Measurements from ENCODE around the gene DYNLRB1.
"Not testable (repeated sequence)": the region's sequence is repeated elsewhere in the genome, so short reads cannot be mapped to it uniquely, and the experiment has no call there.

DYNLRB1 gene

DNA sequence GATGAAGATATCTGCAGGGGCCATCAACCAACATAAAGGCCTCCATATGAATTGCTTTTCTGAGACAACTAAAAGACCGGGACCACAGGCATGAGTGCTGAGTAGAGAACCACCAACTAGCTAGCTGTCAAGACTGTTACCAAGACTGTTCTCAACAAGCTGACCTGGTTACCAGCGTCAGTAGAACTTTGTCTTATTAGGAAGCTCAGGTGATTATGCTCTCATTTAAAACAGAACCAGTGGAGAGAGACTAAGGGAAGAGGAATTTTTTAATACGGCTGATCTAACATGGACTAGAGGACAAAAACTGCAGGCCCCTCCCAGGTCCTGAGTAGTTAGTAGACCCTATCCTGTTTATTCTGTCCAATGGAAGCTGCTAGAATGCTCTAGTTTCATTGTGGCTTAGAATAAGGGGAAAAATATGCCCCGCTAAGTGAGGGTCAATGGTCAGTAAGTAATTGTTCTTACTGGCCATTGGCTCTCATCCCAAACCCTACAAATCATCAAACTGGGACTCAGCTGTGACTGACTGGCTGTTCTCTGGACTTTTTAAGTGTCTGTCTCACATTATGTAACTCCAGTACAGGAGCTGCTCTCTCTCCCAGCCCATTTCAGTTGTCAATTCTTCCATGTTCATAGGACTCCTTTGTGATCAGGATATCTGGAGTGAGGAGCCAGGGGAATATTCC, 3.8 kb upstream of the DYNLRB1 start:
- DNase-seq (ENCODE audit: low read depth in 2 of 2), result no peak

DNA sequence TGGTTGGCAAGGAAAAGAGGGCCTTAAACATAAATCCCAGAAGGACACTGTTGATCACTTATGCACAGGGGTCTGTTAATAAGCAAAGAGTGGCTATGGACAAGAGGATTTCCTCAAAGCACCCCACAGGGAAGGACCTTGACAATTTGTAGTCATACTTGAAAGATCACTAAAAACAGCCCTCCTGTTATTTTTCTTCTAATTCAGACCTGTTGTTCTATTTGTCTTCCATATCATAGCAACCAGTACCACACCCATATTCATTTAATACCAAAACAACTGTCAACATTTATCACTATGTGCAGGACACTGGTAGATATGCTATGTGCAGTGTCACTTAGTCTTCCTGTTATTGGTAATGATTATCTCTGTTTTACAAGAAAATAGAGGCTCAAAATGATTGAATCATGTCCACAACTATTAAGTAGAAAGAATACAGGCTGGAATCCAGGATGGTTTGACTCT, 3.2 kb upstream of the DYNLRB1 start:
- no peak for DNase-seq (ENCODE audit: low read depth in 2 of 2)

DNA sequence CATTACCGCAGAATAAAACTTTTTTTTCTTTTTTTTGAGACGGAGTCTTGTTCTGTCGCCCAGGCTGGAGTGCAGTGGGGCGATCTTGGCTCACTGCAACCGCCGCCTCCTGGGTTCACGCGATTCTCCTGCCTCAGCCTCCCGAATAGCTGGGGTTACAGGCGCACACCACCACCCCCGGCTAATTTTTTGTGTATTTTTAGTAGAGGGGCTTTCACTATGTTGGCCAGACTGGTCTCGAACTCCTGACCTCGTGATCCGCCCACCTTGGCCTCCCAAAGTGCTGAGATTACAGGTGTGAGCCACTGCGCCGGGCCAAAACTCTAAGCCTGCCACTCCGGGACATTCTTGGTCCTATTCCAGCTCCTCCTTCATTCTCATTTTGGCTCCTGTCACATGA, 2.2 kb upstream of the DYNLRB1 start:
- DNase-seq (ENCODE audit: low read depth in 2 of 2), result not testable (repeated sequence)

DNA sequence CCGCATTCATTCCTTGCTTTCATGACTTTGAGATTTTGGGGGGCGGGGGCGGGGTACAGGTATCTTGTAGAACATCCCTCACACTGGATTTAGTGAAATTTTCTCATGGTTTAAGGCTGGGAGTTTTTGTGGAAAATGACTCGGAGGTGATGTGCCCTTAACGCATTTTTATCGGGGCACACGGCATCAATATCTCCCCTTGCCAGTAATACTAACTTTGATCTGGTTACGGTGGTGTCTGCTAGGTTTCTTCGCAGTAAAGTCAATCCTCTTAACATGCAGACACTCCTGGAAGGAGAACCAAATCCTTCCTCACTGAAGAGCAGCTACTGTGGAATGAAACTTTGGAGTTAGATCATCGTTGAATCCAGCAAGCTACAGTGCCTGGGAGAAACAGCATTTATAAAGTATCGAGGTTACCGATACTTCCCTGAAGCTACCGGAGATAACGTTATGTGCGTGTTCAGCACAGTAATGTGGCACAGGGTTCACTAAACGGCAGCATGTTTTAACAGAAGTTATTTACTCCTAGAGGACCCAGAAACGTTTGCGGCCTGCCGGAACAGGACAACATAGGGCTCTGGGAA, 1.2 kb upstream of the DYNLRB1 start:
- no peak for DNase-seq (ENCODE audit: low read depth in 2 of 2)

DNA sequence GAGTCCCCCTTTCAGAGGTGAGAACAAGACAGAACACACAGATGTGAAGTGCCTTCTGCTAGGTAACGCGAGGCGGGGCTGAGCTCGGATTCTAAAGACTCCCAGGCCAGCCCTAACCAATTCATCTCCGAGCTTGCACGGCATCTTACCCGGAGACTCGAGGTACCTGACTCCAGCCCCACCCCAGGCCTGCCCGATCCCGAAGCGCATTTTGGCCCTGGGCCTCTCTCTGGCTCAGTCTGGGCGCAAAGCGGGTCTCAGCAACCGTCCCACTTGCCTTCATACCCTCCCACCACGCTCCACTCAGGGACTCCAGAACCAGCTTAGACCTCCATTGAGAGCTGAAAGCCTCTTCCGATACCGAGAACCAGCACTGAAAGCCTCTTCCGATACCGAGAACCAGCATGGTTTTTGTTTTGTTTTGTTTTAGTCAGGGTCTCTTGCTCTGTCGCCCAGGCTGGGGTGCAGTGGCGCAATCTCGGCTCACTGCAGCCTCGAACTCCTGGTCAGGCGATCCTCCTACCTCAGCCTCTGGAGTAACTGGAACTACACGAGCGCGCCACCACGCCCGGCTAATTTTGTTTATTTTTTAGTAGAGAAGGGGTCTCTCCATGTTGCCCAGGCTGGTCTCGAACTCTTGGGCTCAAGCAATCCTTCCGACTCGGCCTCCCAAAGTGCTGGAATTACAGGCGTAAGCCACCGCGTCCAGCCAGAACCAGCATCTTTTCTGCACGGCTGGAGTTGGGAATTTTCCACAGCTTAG, 557 bp upstream of the DYNLRB1 start:
- DNase-seq (ENCODE audit: low read depth in 2 of 2), result peak; percentile 43 to 53

DNA sequence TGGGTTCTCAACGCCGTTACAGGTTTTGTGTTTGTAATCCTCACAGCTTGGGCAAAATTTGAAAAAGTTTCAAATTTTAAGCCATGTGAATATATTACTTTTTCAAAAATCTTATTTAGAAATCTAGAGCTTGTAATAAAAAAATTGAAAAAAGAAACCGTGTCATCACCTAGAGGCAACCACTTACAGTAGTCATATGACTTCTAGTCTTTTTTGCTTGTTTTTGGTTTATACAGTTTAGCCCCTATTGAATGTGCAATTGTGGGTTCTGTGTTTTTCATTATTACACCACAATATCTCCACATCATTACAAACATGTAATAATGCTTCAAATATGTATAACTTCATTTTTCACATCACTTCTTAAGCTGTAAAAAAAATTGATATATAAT, 888 bp downstream of the DYNLRB1 start:
- no peak for DNase-seq (ENCODE audit: low read depth in 2 of 2)

DNA sequence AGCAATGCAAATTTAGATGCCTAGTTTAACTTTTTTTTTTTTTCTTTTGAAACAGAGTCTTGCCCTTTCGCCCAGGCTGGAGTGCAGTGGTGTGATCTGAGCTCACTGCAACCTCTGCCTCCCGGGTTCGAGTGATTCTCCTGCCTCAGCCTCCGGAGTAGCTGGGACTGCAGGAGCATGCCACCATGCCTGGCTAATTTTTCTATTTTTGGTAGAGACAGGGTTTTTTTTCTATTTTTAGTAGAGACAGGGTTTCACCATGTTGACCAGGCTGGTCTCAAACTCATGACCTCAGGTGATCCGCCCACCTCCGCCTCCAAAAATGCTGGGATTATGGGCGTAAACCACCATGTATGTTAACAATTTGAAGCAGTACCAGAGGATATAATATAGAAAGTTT, 2.6 kb downstream of the DYNLRB1 start:
- DNase-seq (ENCODE audit: low read depth in 2 of 2), result not testable (repeated sequence)

DNA sequence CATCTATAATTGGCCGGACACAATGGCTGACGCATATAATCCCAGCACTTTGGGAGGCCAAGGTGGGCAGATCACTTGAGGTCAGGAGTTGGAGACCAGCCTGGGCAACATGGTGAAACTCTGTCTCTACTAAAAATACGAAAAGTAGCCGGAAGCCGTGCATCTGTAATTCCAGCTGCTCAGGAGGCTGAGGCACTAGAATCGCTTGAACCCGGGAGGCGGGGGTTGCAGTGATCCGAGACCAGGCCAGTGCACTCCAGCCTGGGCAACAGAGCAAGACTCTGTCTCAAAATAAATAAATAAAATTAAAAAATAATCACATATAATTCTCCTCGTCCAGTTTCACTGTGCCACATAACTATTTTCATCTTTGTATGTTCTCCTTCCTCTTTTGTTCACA, 3.6 kb downstream of the DYNLRB1 start:
- DNase-seq (ENCODE audit: low read depth in 2 of 2), result not testable (repeated sequence)

DNA sequence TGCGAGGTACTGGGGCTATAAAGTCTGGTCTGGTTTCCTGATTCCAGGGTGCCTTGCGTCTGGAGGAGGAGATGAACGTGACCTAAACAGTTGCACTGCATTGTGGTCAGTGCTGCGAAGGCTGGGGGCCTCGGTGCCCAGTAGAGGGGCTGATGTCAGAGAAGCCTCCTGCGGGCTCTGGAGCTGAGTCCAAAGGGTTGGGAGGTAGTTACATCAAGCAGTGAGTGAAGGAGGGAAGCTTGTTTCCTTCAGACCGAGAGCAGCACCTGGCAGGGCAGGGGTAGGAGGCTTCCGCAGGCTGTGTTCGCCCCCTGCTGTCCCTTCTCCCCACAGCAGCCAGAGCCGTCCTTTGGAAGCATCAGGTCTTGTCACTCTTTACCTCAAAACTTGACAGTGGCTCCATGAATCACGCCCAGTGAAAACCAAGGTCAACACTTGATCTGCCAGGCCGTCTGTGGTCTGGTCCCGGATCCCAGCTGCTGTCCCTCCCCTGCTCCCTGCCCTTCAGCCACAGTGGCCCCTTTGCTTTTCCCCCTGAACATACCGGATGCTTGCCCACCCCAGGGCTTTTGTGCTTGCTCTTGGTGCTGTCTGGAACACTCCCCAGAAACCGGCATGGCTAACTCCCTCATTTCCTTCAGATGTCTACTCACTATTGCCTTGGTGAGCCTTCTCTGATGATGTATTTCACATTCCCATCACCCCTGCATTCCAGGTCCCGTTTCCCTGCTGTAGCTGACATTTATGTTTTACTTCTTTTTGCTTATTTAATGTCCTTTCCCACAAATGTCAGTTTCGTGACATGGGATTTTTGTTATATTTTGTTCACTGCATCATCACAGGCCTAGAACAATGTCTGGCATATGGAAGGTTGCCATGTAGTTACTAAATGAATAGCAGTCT, 7.0 kb downstream of the DYNLRB1 start:
- peak in 1 of 2 donors; percentile 12 for DNase-seq (ENCODE audit: low read depth in 2 of 2)

DNA sequence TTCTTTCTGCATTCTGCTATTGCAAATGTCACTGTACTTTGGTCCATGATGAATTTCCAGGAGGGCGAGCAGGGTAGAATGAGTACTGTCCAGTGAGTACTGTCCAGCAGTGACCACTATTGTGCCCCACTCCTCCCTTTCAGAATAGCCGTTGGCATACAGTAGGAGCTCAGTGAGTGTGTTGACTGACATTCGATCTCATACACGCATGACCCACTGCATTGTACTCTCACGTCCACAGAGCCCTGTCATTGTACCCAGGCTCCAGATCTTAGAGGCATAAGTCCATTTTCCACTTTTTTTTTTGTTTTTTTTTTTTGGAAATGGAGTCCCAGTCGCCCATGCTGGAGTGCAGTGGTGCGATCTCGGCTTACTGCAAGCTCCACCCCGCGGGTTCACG, 8.2 kb downstream of the DYNLRB1 start:
- no peak for DNase-seq (ENCODE audit: low read depth in 2 of 2)

DNA sequence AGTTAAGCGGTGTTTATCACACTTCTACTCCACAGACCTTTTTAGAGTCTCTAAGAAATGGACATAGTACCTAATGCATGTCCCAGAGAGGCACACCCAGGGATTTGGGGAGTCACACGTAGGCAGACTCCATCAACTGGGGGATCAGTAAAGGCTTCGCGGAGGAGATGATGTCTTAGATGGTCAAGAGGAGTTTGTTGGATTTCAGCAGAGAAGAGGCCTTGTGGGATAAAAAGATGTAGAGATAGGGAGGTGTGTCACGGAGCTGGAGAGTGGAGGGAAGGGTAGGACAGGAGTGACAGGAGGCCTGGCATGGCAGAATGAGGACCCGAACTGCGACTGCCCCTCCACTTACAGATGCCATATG, 9.1 kb downstream of the DYNLRB1 start:
- no peak for DNase-seq (ENCODE audit: low read depth in 2 of 2)

DNA sequence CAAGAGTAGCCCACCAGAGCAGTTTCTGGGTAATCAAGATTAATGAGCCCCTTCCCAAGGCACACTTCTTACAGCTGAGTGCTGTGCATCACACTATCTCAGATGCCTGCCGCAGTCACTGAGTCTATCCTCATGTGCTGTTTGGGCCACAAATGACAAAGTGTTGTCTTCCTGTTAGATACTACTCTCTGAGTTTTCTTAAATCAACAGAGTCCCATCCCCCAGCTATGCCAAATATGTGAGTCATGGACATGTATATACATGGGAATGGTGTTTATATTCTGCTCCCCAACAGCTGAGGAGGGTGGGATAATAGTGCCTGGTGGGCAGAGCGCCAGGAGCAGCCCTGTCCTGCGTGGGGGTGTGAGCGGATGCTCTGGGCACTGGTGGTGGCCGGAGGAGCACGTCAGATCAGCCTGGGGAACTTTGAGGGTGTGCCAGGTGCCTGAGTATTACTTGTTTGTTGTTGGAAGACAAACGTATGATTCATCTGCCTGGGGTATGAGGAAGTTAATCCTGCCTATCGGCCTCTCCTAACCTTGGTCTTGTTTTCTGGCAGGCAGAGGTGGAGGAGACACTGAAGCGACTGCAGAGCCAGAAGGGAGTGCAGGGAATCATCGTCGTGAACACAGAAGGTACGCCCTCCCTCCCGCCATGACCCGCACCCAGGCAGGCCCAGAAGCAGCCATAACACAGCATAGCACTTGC, 9.6 kb downstream of the DYNLRB1 start:
- no peak for DNase-seq (ENCODE audit: low read depth in 2 of 2)

DNA sequence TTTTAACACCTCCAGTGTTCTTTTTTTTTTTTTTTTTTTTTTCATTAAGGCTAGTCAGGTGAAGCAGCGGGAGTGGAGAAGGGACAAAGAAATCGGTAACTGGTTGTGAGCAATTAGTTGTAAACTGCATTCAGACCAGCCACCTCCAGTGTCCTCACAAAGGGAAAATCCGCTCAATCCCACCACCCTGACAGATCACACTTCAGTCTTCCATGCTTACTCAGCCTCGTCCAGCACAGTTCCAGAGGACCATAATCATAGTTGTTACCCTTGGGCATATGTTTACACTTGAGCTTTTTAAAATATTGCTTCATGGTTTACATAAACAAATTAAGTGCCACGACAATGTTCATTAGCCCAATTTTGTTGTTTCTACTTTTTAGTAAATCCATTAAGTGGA, 10.2 kb downstream of the DYNLRB1 start:
- DNase-seq (ENCODE audit: low read depth in 2 of 2), result no peak

DNA sequence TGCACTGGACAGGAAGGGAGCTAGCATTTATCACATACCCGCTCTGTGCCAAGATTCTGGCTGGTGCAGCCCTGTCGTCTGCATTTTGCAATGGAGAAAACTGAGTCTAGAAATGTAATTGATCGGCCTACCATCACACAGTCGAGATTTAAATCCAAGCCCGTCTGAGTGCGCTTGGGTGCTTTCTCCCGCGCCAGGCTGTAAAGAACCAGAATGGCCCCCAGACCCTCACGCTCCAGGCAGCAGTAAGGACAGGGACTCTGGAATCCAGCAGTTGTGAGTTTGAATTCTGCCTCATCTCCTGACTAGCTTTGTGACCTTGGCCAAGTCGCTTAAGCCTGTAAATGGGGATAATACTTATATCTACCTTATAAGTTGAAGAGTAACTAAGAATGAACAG, 10.8 kb downstream of the DYNLRB1 start:
- no peak for DNase-seq (ENCODE audit: low read depth in 2 of 2)

DNA sequence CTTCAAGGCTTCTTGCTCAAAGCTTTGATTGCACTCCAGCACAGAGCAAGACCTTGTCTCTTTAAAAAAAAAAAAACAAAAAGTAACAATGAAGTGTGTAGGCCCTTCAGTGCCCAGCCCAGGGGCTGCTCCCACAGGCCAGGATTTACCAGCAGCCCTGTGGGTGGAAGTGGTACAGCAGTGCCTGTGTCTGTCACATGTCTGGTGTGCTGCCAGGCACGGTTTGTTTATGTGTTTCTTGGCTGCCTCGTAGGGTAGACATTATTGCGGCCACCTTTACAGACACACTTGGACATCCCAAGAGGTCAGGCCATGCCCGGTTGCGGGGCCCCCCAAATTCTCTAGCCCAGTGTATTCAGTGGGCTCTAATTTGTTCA, 12.7 kb downstream of the DYNLRB1 start:
- DNase-seq (ENCODE audit: low read depth in 2 of 2), result no peak

DNA sequence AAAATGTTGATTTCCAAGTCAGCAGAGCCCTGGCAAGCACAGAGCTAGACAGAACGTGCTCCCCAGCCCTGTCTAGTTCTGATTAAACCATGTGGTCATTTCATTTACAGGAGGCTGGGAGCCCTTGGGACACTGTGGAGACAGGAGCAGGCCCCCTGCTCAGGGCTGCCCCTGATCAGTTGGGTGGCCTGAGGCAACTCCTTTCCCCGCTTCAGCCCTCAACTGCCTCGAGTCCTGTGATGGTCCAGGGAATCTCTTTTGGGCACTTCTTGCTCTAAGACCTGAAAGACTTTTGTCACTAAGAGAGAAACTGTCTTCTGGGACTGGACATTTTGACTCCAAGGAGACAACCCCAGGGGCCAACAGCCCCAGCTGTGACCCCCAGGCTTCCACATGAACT, 13.5 kb downstream of the DYNLRB1 start:
- no peak for DNase-seq (ENCODE audit: low read depth in 2 of 2)

DNA sequence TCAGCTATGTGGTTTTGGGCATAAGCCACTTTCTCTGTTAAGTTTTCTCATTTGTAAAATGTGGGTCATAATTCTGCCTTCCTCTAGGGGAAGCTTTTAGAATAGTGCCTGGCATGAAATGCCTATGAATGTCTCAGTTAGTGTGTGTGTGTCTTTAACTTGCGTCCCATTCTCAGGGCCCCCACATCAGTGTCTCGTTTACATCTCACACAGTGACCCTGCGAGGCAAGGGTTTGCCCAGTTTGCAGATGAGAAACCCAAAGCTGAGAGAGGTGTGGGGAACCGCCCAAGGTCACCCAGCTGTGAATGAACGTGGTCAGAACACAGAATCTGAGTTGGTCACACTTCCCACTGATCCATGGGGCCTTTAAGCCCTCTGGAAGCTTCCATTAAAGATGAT, 14.1 kb downstream of the DYNLRB1 start:
- DNase-seq (ENCODE audit: low read depth in 2 of 2), result no peak

DNA sequence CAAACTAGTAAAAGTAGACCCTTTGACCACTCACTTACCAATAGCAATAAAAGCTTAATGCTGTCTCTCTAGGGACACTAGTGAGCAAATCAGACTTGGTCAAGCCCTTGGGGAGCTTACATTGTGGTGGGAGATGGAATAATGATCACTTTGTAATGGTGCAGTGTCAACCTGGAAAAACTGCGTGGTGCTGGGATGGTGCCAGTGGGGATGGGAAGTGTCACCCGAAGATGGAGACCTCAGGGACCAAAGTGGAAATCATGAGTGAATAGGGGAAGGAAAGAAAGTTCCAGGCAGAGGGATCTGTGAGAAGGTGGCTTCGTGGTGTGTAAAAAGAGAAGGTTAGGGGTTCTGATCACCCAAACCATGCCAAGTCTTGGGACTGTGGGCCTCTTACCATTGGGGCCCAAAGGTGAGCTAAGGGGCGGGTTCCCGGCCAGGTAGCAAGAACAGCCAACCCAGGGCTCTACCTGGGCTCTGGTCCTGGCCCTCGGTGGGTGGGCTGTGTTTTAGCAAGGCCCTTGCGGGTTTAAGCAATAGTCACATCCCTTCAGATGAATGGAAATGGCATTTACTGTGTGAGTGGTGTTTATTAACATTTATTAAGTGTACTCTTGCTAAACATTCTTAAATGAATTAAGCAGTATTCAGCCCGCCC, 15.5 kb downstream of the DYNLRB1 start:
- DNase-seq (ENCODE audit: low read depth in 2 of 2), result no peak

DNA sequence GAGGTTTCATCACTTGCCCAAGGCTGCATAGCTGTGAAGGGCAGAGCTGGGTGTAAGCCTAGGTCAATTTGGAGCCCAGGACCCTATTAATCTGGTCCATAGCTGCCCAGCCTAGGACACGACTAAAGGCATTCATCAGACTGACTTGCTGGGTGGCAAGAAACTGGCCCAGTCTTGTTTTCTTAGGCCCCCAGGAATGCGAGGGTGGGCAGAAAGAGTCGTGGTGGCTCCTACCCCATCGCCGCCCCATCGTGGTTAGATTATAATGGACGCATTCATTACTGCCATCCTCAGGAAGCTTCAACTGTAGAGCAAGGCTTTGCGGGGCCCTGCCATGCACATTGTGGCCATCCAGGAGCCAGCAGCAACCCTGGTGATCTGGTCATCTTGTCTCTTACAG, 16.1 kb downstream of the DYNLRB1 start:
- DNase-seq (ENCODE audit: low read depth in 2 of 2), result no peak

DNA sequence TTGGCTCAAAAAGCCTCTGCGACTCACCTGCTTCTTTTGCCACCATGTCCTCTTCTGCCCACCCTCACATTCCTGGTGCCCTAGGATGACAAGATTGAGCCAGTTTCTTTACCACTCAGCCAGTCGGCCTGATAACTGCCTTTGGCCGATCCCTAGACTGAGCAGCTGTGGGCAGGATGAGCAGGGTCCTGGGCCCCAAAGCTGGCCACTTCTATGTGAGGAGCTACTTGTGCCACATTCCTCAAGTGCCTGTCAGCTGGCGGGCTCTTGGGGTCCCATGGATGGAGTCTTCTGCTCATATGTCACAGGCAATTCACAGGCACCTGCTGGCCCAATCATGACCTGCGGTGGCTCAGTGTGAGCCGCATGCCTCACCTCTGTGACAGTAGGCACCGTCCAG, 16.5 kb downstream of the DYNLRB1 start:
- DNase-seq (ENCODE audit: low read depth in 2 of 2), result no peak
